Prostate gland (tissue), 2 donors: Measurements from ENCODE around the gene ALDOB. TPM values are rescaled to one million over a fixed set of nuclear protein-coding genes. Genes with fewer than 3 reads are reported as not detected.

Source experiments
- DNase-seq: peaks from one replicate; pipeline ENCODE4 v3.0.0-alpha.2; 2019; ENCODE audit warnings: low spot score
- H3K27ac ChIP-seq, 2 donors: fragments of 200-600 bp; sonication (generic); 2 replicates each; pipeline ENCODE4 v1.5.1; 2017 to 2019
- H3K27me3 ChIP-seq: fragments of 200-600 bp; sonication (generic); replicated peaks from 2 replicates; pipeline ENCODE4 v1.5.1; 2019; ENCODE audit not compliant: insufficient read depth
- H3K36me3 ChIP-seq, 2 donors: fragments of 200-600 bp; sonication (generic); 1 replicate in 1 of 2; 2 replicates in 1 of 2; pipeline versions ENCODE4 v1.5.1 to v1.8.1; 2017 to 2019
- H3K4me1 ChIP-seq: fragments of 200-600 bp; sonication (generic); replicated peaks from 2 replicates; pipeline ENCODE4 v1.5.1; 2019
- H3K4me3 ChIP-seq, 2 donors: fragments of 200-600 bp; sonication (generic); 2 replicates each; pipeline ENCODE4 v1.5.1; 2017 to 2019
- H3K9me3 ChIP-seq: fragments of 200-600 bp; sonication (generic); 2 replicates; pipeline ENCODE4 v1.5.1; 2017
- CTCF ChIP-seq, 4 experiments: fragments of 200-600 bp in 2 of 4; fragments of 450-650 bp in 2 of 4; sonication (generic) in 2 of 4; IDR thresholded peaks; 1 replicate in 3 of 4; 2 replicates in 1 of 4; pipeline ENCODE4 v1.5.1; 2016 to 2019; ENCODE audit warnings: antibody characterized with exemption in 4 of 4, mild to moderate bottlenecking in 2 of 4, moderate library complexity in 2 of 4
- POLR2A ChIP-seq: fragments of 450-650 bp; IDR thresholded peaks from one replicate; pipeline ENCODE4 v1.6.1; 2016; ENCODE audit warnings: antibody characterized with exemption, mild to moderate bottlenecking
- POLR2AphosphoS5 ChIP-seq: sonication (generic); formaldehyde crosslinking; IDR thresholded peaks from one replicate; pipeline ENCODE4 v1.6.1; 2017; ENCODE audit warnings: antibody characterized with exemption
- WGBS: methylation state at CpG from one replicate; pipeline ENCODE4 v1.1.5; 2018; 5-methylcytosine and 5-hydroxymethylcytosine counted together
- intact Hi-C: fragments of 100-400 bp; cut with DNase I; formaldehyde crosslinking; loops from one replicate; pipeline ENCODE4 v1.14.2; 2022
- total RNA-seq, 2 donors: library from RNA; depleted of rRNA; stranded (reverse); fragments of >200 nt; gene quantifications; one replicate each; pipeline ENCODE4 v1.1.0, GENCODE V29; 2016

Gene ALDOB
- total RNA-seq, 2 donors from 2014 or later = not detected

GRCh38 chr9:101381118-101381517 is 54.5 kb downstream of the ALDOB start:
- intact Hi-C loops = no loop called here
- H3K27ac ChIP-seq = no peak overlapping the region
- H3K9me3 ChIP-seq = no peaks in the 10 kb centered on the region
- no peaks in the 10 kb centered on the region for H3K4me1 ChIP-seq
- no peaks in the 10 kb centered on the region for H3K36me3 ChIP-seq
- no peaks in the 10 kb centered on the region for H3K27me3 ChIP-seq
- no peak for DNase-seq
- no peak for TF ChIP-seq POLR2A
- TF ChIP-seq CTCF (IDR thresholded peaks at IDR 0.05) = no peak
- TF ChIP-seq POLR2AphosphoS5 = no peak
- 94% methylated on average over 3 of the region's 3 CpGs for WGBS
- no peak overlapping the region for H3K4me3 ChIP-seq

- intact Hi-C loops = no loop called here
- no peaks in the 10 kb centered on the region for H3K9me3 ChIP-seq
- TF ChIP-seq POLR2A (no peak), POLR2AphosphoS5 (no peak), CTCF (IDR thresholded peaks at IDR 0.05) (no peak)
These were observed 55.3 kb downstream of the ALDOB start for GRCh38 chr9:101380295-101380694.

GRCh38 chr9:101376111-101376848 is 59.3 kb downstream of the ALDOB start:
- Histone ChIP-seq H3K4me1 (no peaks in the 10 kb centered on the region), H3K27ac (no peak overlapping the region), H3K4me3 (no peak overlapping the region), H3K36me3 (no peaks in the 10 kb centered on the region), H3K9me3 (no peaks in the 10 kb centered on the region), H3K27me3 (no peaks in the 10 kb centered on the region)
- intact Hi-C loops = no loop called here
- DNase-seq = no peak
- TF ChIP-seq POLR2AphosphoS5 = no peak
- TF ChIP-seq CTCF (IDR thresholded peaks at IDR 0.05) = no peak
- TF ChIP-seq POLR2A = no peak
- 55% methylated on average over 6 of the region's 6 CpGs for WGBS

More at GRCh38 chr9:101380295-101380694, 55.3 kb downstream of the ALDOB start:
- no peak for DNase-seq
- Histone ChIP-seq H3K4me1 (no peaks in the 10 kb centered on the region), H3K27ac (no peak overlapping the region), H3K4me3 (no peak overlapping the region), H3K36me3 (no peaks in the 10 kb centered on the region), H3K27me3 (no peaks in the 10 kb centered on the region)

GRCh38 chr9:101375546-101375945 is 60.0 kb downstream of the ALDOB start:
- 93% methylated on average over 12 of the region's 12 CpGs for WGBS
- H3K36me3 ChIP-seq = no peaks in the 10 kb centered on the region

More at GRCh38 chr9:101375546-101375945, 60.0 kb downstream of the ALDOB start:
- no peak overlapping the region for H3K4me3 ChIP-seq
- H3K27me3 ChIP-seq = no peaks in the 10 kb centered on the region
- intact Hi-C loops = no loop called here
- H3K9me3 ChIP-seq = no peaks in the 10 kb centered on the region
- DNase-seq = no peak
- TF ChIP-seq POLR2AphosphoS5 (no peak), POLR2A (no peak), CTCF (IDR thresholded peaks at IDR 0.05) (no peak)
- no peak overlapping the region for H3K27ac ChIP-seq
- no peaks in the 10 kb centered on the region for H3K4me1 ChIP-seq
